PC-9 (cell line): ENCODE measurements around the gene SETMAR. TPM values are rescaled to one million over a fixed set of nuclear protein-coding genes. Genes with fewer than 3 reads are reported as not detected.
"Not testable (repeated sequence)": the region's sequence is repeated elsewhere in the genome, so short reads cannot be mapped to it uniquely, and the experiment has no call there.

Source experiments
- BruUV-seq: library from RNA; stranded (reverse); fragments of 400-500 nt; replicated peaks from 2 replicates; lab custom pipeline; 2021; lab: Mats Ljungman, UMichigan
- CTCF ChIA-PET: fragments of 300-600 bp; sonication (Branson Sonifier 250); formaldehyde crosslinking; loops from one replicate; lab custom pipeline; 2022; ENCODE audit warnings: antibody characterized with exemption; lab: Charles Lee
- POLR2A ChIA-PET: fragments of 300-600 bp; sonication (Branson Sonifier 250); formaldehyde crosslinking; loops from one replicate; lab custom pipeline; 2022; ENCODE audit warnings: antibody characterized with exemption; ENCODE audit not compliant: unreplicated experiment; lab: Charles Lee
- DNase-seq, 2 experiments: peaks; one replicate each; pipeline versions ENCODE4 v3.0.0 to v3.0.0-alpha.2; 2015 to 2022; ENCODE audit warnings: mixed read lengths in 1 of 2
- H2AFZ ChIP-seq: fragments of 200-600 bp; sonication (generic); 2 replicates; pipeline ENCODE4 v1.8.1; 2017; ENCODE audit warnings: antibody characterized with exemption
- H3F3A ChIP-seq: fragments of 200-600 bp; sonication (generic); 2 replicates; pipeline ENCODE4 v1.8.1; 2017; ENCODE audit warnings: antibody characterized with exemption, mild to moderate bottlenecking, low read depth; ENCODE audit not compliant: insufficient read depth
- H3K27ac ChIP-seq: fragments of 200-600 bp; sonication (generic); 2 replicates; pipeline ENCODE4 v1.6.1; 2016; ENCODE audit warnings: mixed run types
- H3K27me3 ChIP-seq: fragments of 200-600 bp; sonication (generic); 2 replicates; pipeline ENCODE4 v1.6.1; 2016; ENCODE audit warnings: low read depth, mixed run types; ENCODE audit not compliant: insufficient read depth
- H3K36me3 ChIP-seq: fragments of 200-600 bp; sonication (generic); 2 replicates; pipeline ENCODE4 v1.6.1; 2016; ENCODE audit warnings: low read depth, mixed run types
- H3K4me1 ChIP-seq: fragments of 200-600 bp; sonication (generic); replicated peaks from 2 replicates; pipeline ENCODE4 v1.6.1; 2016; ENCODE audit warnings: mixed run types; ENCODE audit not compliant: insufficient read depth
- H3K4me2 ChIP-seq: fragments of 200-600 bp; sonication (generic); 2 replicates; pipeline ENCODE4 v1.6.1; 2017; ENCODE audit warnings: mixed run types
- H3K4me3 ChIP-seq: fragments of 200-600 bp; sonication (generic); 2 replicates; pipeline ENCODE4 v1.6.1; 2016; ENCODE audit warnings: mixed run types
- H3K79me2 ChIP-seq: fragments of 200-600 bp; sonication (generic); 2 replicates; pipeline ENCODE4 v1.6.1; 2017; ENCODE audit warnings: low read depth, mixed run types
- H3K9me2 ChIP-seq: fragments of 200-600 bp; sonication (generic); 2 replicates; pipeline ENCODE4 v1.8.1; 2017; ENCODE audit warnings: mild to moderate bottlenecking; ENCODE audit not compliant: insufficient read depth
- H3K9me3 ChIP-seq: fragments of 200-600 bp; sonication (generic); 2 replicates; pipeline ENCODE4 v1.8.1; 2016; ENCODE audit warnings: low read depth; ENCODE audit not compliant: insufficient read depth
- H4K20me1 ChIP-seq: fragments of 200-600 bp; sonication (generic); 2 replicates; pipeline ENCODE4 v1.8.1; 2017; ENCODE audit not compliant: insufficient read depth
- EZH2 ChIP-seq: fragments of 200-600 bp; sonication (generic); IDR thresholded peaks from 2 replicates; pipeline ENCODE4 v1.8.0; 2017; ENCODE audit warnings: antibody characterized with exemption, low read depth
- intact Hi-C: fragments of 100-400 bp; cut with micrococcal nuclease; formaldehyde crosslinking; loops from one replicate; pipeline ENCODE4 v1.10.0; 2022; ENCODE audit not compliant: unreplicated experiment
- total RNA-seq: library from RNA; stranded (reverse); gene quantifications from 2 replicates; pipeline ENCODE4 v1.2.3, GENCODE V29; 2021
- TF ChIP-seq, protein P1 (sequence below): fragments of 200-600 bp; sonication (generic); conservative IDR thresholded peaks from 2 replicates; pipeline ENCODE4 v1.6.1; 2017; ENCODE audit warnings: mixed run types, antibody characterized with exemption, mild to moderate bottlenecking, moderate library complexity

SETMAR gene
- total RNA-seq, 1 experiment from 2014 or later: 7.6 TPM

DNA sequence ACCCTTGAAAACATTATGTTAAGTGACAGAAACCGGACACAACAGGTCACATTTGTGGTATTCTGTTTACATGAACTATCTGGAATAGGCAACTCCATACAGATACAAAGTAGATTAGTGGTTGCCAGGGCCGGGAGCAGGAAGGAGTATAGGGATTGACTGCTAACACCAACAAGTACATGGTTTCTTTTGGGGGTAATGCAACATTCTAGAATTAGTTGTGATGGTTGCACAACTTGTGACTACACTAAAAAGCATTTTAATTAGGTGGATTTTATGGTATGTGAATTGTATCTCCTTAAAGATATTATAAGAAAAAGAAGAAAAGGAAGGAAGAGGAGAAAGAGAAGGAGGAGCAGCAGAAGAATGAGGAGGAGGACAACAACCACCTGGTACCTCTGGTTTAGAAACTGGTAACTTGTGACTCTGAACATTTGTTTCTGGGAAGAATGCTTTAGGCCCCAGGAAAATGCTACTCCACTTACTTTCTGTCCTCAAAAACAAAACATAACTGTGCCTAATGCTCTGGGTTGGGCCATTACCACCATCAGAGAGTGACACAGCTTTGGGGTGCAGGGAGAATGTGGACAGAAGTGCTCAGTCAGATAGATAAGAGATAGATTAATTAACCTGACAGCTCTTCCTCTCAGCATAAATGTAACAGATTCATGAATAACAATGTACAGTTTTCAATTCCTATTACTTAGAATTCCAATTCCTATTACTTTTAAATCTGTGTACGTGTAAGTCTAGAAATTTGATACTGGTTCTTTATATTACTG lies 20.3 kb downstream of the SETMAR start:
- H4K20me1 ChIP-seq: no peaks in the 10 kb centered on the region
- no peak for TF ChIP-seq EZH2
- no peaks in the 10 kb centered on the region for H3K9me2 ChIP-seq
- H3K79me2 ChIP-seq: no peaks in the 10 kb centered on the region
- no TSS peak for BruUV-seq
- no peaks in the 10 kb centered on the region for H3F3A ChIP-seq
- H3K4me2 ChIP-seq: no peak overlapping the region
- POLR2A ChIA-PET: no interaction called here
- no peaks in the 10 kb centered on the region for H3K4me1 ChIP-seq
- no peaks in the 10 kb centered on the region for H3K9me3 ChIP-seq
- H3K4me3 ChIP-seq: no peak overlapping the region
- DNase-seq: no peak
- H3K36me3 ChIP-seq: no peaks in the 10 kb centered on the region
- no peaks in the 10 kb centered on the region for H3K27me3 ChIP-seq
- CTCF ChIA-PET: no interaction called here
- intact Hi-C loops: no loop called here
- no peak overlapping the region for H2AFZ ChIP-seq
- H3K27ac ChIP-seq: no peak overlapping the region

DNA sequence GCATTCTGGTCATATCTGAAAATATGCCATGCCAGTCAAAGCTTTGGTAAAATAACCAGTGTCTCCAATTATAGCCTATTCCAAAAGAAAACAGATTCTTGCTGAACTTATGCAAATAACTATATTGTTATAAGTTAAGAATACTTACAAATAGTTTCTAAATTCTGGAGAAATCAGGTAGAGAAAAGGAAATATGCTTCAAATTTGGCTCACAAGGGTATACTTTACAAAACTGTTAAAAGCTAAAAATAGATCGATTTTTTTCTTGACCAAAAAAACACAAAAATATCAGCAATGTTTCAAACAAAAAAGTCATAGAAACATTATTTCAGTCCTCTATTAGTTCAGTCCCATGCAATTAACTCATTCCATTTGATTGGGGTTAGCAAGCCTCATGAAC lies 23.7 kb downstream of the SETMAR start:
- CTCF ChIA-PET: no interaction called here
- DNase-seq: no peak
- Histone ChIP-seq H3K79me2 (no peaks in the 10 kb centered on the region), H3K36me3 (no peaks in the 10 kb centered on the region), H3K4me2 (no peak overlapping the region), H3F3A (no peaks in the 10 kb centered on the region), H3K4me1 (no peaks in the 10 kb centered on the region), H3K9me3 (no peaks in the 10 kb centered on the region), H4K20me1 (no peaks in the 10 kb centered on the region), H3K27me3 (no peaks in the 10 kb centered on the region), H2AFZ (no peak overlapping the region), H3K4me3 (no peak overlapping the region), H3K9me2 (no peaks in the 10 kb centered on the region), H3K27ac (no peak overlapping the region)
- POLR2A ChIA-PET: no interaction called here
- intact Hi-C loops: no loop called here
- no TSS peak for BruUV-seq
- TF ChIP-seq EZH2: no peak
- TF ChIP-seq, protein P1, sequence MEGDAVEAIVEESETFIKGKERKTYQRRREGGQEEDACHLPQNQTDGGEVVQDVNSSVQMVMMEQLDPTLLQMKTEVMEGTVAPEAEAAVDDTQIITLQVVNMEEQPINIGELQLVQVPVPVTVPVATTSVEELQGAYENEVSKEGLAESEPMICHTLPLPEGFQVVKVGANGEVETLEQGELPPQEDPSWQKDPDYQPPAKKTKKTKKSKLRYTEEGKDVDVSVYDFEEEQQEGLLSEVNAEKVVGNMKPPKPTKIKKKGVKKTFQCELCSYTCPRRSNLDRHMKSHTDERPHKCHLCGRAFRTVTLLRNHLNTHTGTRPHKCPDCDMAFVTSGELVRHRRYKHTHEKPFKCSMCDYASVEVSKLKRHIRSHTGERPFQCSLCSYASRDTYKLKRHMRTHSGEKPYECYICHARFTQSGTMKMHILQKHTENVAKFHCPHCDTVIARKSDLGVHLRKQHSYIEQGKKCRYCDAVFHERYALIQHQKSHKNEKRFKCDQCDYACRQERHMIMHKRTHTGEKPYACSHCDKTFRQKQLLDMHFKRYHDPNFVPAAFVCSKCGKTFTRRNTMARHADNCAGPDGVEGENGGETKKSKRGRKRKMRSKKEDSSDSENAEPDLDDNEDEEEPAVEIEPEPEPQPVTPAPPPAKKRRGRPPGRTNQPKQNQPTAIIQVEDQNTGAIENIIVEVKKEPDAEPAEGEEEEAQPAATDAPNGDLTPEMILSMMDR: no peak

DNA sequence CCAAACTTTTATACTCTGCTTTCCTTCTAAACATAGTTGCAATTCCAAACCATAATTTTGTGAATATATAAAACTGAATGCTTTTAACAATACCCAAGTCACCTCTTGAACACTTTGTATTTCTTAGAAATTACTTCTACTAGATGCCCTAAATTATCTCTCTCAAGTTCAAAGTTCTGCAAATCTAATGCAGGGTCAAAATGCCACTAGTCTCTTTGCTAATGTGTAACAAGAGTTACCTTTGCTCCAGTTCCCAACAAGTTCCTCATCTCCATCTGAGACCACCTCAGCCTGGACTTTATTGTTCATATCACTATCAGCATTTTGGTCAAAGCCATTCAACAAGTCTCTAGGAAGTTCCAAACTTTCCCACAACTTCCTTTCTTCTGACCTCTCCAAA lies 26.6 kb downstream of the SETMAR start:
- H3K4me3 ChIP-seq, POLR2A ChIA-PET, intact Hi-C loops, H3K36me3 ChIP-seq, H4K20me1 ChIP-seq, H2AFZ ChIP-seq, H3K4me1 ChIP-seq, H3K9me3 ChIP-seq, H3F3A ChIP-seq, DNase-seq, H3K9me2 ChIP-seq, H3K27ac ChIP-seq, H3K79me2 ChIP-seq, H3K27me3 ChIP-seq, H3K4me2 ChIP-seq, CTCF ChIA-PET, BruUV-seq: not testable (repeated sequence)

DNA sequence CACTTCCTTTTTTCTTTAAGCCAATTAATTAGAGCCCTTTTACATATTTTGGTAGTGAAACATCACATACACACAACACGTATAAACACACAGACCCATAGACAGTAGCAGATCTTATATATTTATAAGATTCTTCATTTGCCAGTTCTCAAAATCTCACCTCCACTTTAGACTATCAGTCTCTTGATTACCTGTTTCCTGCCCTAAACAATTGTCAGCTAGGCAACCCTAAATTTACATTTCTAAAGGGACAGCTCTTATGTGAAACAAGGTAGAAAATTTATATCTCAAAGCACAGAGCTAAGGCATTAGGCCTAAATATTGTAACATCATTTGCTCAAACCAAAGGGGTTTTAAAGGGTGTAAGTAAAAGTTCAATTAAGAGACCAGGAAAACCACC lies 28.9 kb downstream of the SETMAR start:
- no peaks in the 10 kb centered on the region for H3K79me2 ChIP-seq
- intact Hi-C loops: no loop called here
- DNase-seq: no peak
- H3K27me3 ChIP-seq: no peaks in the 10 kb centered on the region
- H3K4me2 ChIP-seq: no peak overlapping the region
- H3K9me2 ChIP-seq: no peaks in the 10 kb centered on the region
- no peak overlapping the region for H2AFZ ChIP-seq
- ChIA-PET CTCF (no interaction called here), POLR2A (no interaction called here)
- no TSS peak for BruUV-seq
- H3K4me1 ChIP-seq: no peaks in the 10 kb centered on the region
- no peaks in the 10 kb centered on the region for H4K20me1 ChIP-seq
- no peak overlapping the region for H3K4me3 ChIP-seq
- no peak for TF ChIP-seq EZH2
- TF ChIP-seq, protein P1: no peak
- no peaks in the 10 kb centered on the region for H3K36me3 ChIP-seq
- no peak overlapping the region for H3K27ac ChIP-seq
- no peaks in the 10 kb centered on the region for H3F3A ChIP-seq
- no peaks in the 10 kb centered on the region for H3K9me3 ChIP-seq
